Nasal cavity respiratory epithelium epithelial cell of viscerocranial mucosa (primary cell): ENCODE measurements around the gene UFL1. TPM values are rescaled to one million over a fixed set of nuclear protein-coding genes. Genes with fewer than 3 reads are reported as not detected.

Source experiments
- total RNA-seq: library from RNA; depleted of rRNA; stranded (reverse); fragments of >200 nt; gene quantifications from 2 replicates; pipeline ENCODE4 v1.2.3, GENCODE V29; 2014

The UFL1 gene
- 27.1 and 37.9 TPM in 2 replicates for total RNA-seq

DNA sequence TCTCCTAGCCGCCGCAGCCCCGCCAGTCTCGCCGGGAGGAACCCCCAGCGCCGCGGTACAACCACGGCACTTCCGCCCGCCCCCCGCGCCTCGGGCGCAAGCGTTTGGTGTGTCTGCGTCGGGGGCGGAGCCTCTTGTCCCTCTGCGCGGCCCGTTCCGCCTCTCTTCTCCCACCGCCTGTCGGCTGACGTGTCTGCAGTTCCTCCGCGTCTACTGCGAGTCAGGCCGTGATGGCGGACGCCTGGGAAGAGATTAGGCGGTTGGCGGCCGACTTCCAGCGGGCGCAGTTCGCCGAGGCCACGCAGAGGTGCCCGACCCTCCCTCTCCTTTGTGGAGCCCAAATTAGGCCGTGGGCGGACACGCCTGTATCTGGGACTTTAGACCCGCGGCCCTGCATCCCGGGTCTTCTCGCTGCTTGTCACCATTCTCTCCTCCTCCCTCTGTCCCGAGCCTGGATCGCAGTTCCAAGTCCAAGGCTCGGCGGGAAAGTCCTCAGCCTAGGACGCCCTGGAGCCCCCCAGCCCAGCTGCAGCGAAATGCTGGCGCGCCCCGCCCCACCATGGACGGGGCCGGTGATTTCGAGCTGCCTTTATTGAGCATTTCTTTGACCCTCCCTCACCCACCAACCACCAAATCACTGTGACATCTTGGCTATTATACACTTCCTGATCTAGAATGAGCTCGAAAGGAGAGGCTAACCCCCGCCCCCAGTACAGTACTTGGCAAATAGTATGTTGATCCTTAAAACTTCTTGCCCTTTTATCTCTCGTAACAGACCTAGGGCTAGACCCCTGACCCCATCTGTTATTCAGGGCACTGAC is at the start of gene UFL1:
Gene UFL1 (plus strand): TSS at position 163 of the 821 bp plus-strand sequence. CDS start 68 bp downstream, at position 231.

DNA sequence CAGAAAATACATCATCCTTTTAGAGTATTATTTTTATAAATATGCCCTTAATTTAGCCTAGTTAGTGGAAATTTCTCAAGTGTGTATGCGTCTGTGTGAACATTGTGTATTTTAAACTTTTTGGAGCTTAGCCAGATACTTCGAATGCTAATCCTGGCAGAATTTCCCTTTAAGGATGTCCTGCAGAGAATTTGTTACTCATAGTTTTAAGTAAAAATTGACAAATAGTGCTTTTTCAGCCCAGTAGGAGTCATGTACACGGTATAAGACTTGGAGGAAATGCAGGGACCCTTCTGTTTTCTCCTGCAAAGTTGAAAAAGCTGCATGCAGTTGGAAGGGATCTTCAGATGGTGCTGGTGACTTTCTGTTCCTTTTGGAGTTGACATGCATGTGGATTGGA is 41.3 kb downstream of the UFL1 start, which contains the start of gene FHL5:
Gene FHL5 (plus strand): TSS at position 243 of the 400 bp plus-strand sequence. CDS start 40,486 bp downstream, outside the sequence.

Other genes with a start within 250 kb of the UFL1 start
- gene FHL5, start 41.3 kb downstream of the UFL1 start, total RNA-seq, result not detected in 2 replicates